NB4 (cell line): Measurements from ENCODE around the gene LTB4R.

ENCODE experiments used
- DNase-seq: peaks from one replicate; pipeline ENCODE4 v3.0.0; 2010; ENCODE audit warnings: low read depth
- H3K4me3 ChIP-seq: one replicate; pipeline ENCODE4 v1.5.1; 2011; ENCODE audit warnings: mild to moderate bottlenecking, low read depth, low read length, moderate library complexity
- CTCF ChIP-seq: IDR thresholded peaks from one replicate; pipeline ENCODE4 v1.5.1; 2012; ENCODE audit warnings: low read depth, low read length
- MAX ChIP-seq: IDR thresholded peaks from 2 replicates; pipeline ENCODE4 v1.6.1; 2011; ENCODE audit warnings: low read depth, low read length
- MYC ChIP-seq: IDR thresholded peaks from 2 replicates; pipeline ENCODE4 v1.6.1; 2011; ENCODE audit warnings: low read depth, low read length
- POLR2A ChIP-seq: IDR thresholded peaks from 2 replicates; pipeline ENCODE4 v1.6.1; 2011; ENCODE audit warnings: mild to moderate bottlenecking; ENCODE audit not compliant: insufficient read length; ENCODE audit errors: extremely low read depth

The LTB4R gene

GRCh38 chr14:24338843-24339242 is 27.5 kb downstream of the LTB4R start:
- no peak overlapping the region for H3K4me3 ChIP-seq
- no peak for DNase-seq
- no peak for TF ChIP-seq MAX
- no peak for TF ChIP-seq POLR2A
- TF ChIP-seq MYC, result no peak
- no peak for TF ChIP-seq CTCF

- peak; percentile 22 for DNase-seq
- H3K4me3 ChIP-seq, result peak within 1 kb of the TSS; percentile 49
- no peak for TF ChIP-seq CTCF
- no peak for TF ChIP-seq POLR2A
Measured at GRCh38 chr14:24339284-24340151, 28.2 kb downstream of the LTB4R start, which contains the start of gene RIPK3. RIPK3 (minus strand) TSS chr14:24339991; CDS start chr14:24339826, 165 bp downstream.

- H3K4me3 ChIP-seq, result no peak overlapping the region
- no peak for DNase-seq
- TF ChIP-seq MAX, result no peak
- TF ChIP-seq CTCF, result no peak
- no peak for TF ChIP-seq MYC
- TF ChIP-seq POLR2A, result no peak
Measured at GRCh38 chr14:24340606-24341005, 29.3 kb downstream of the LTB4R start.

- no peak for TF ChIP-seq POLR2A
- TF ChIP-seq MAX, result no peak
- TF ChIP-seq CTCF, result no peak
- TF ChIP-seq MYC, result no peak
- H3K4me3 ChIP-seq, result no peak overlapping the region
- no peak for DNase-seq
Measured at GRCh38 chr14:24342889-24343288, 31.6 kb downstream of the LTB4R start.

GRCh38 chr14:24343795-24344660 is 32.7 kb downstream of the LTB4R start:
- DNase-seq, result no peak
- H3K4me3 ChIP-seq, result no peak overlapping the region
- no peak for TF ChIP-seq CTCF
- no peak for TF ChIP-seq POLR2A
- no peak for TF ChIP-seq MYC
- TF ChIP-seq MAX, result no peak
